Activated T-cell treated with anti-CD3 and anti-CD28 coated beads for 24 hours (primary cell): ENCODE data around the gene TXNDC2.

ENCODE experiments used
- DNase-seq: peaks from one replicate; pipeline ENCODE4 v3.0.0-alpha.2; 2020; ENCODE audit warnings: low read depth

Gene TXNDC2

GRCh38 chr18:9860682-9861081 is 25.1 kb upstream of the TXNDC2 start:
- no peak for DNase-seq

- DNase-seq: no peak
These were observed 24.6 kb upstream of the TXNDC2 start for GRCh38 chr18:9861157-9861556.

- DNase-seq: peak; percentile 11
These were observed 23.8 kb upstream of the TXNDC2 start for GRCh38 chr18:9861933-9862332.

- DNase-seq: no peak
These were observed 23.1 kb upstream of the TXNDC2 start for GRCh38 chr18:9862686-9863085.

GRCh38 chr18:9863282-9863681 is 22.5 kb upstream of the TXNDC2 start:
- no peak for DNase-seq

- DNase-seq: no peak
These were observed 19.8 kb upstream of the TXNDC2 start for GRCh38 chr18:9865764-9866490.

GRCh38 chr18:9866627-9867026 is 19.1 kb upstream of the TXNDC2 start:
- DNase-seq: no peak

GRCh38 chr18:9867071-9867594 is 18.6 kb upstream of the TXNDC2 start:
- DNase-seq: no peak

GRCh38 chr18:9868857-9869714 is 16.7 kb upstream of the TXNDC2 start:
- no peak for DNase-seq

- no peak for DNase-seq
These were observed 15.9 kb upstream of the TXNDC2 start for GRCh38 chr18:9869715-9870430.

- no peak for DNase-seq
These were observed 15.3 kb upstream of the TXNDC2 start for GRCh38 chr18:9870431-9871008.

GRCh38 chr18:9871244-9871746 is 14.5 kb upstream of the TXNDC2 start:
- no peak for DNase-seq

- DNase-seq: no peak
These were observed 12.9 kb upstream of the TXNDC2 start for GRCh38 chr18:9872823-9873222.

GRCh38 chr18:9874728-9875127 is 11.0 kb upstream of the TXNDC2 start:
- DNase-seq: no peak

GRCh38 chr18:9876212-9876866 is 9.4 kb upstream of the TXNDC2 start:
- DNase-seq: no peak

GRCh38 chr18:9876867-9877654 is 8.7 kb upstream of the TXNDC2 start:
- no peak for DNase-seq

GRCh38 chr18:9877655-9878014 is 8.1 kb upstream of the TXNDC2 start:
- no peak for DNase-seq

- no peak for DNase-seq
These were observed 7.7 kb upstream of the TXNDC2 start for GRCh38 chr18:9878095-9878494.

GRCh38 chr18:9878783-9879242 is 7.0 kb upstream of the TXNDC2 start:
- no peak for DNase-seq

GRCh38 chr18:9884090-9884489 is 1.7 kb upstream of the TXNDC2 start:
- DNase-seq: no peak
